ENCODE measurements around the gene PRKAG1. TPM values are rescaled to one million over a fixed set of nuclear protein-coding genes. Genes with fewer than 3 reads are reported as not detected.

Gene PRKAG1
- total RNA-seq (2022; extraction: Qiagen RNA extraction; ENCODE audit: low read depth), result 38.9 to 46.2 TPM (median 40.0 TPM) in 5 replicates

DNA sequence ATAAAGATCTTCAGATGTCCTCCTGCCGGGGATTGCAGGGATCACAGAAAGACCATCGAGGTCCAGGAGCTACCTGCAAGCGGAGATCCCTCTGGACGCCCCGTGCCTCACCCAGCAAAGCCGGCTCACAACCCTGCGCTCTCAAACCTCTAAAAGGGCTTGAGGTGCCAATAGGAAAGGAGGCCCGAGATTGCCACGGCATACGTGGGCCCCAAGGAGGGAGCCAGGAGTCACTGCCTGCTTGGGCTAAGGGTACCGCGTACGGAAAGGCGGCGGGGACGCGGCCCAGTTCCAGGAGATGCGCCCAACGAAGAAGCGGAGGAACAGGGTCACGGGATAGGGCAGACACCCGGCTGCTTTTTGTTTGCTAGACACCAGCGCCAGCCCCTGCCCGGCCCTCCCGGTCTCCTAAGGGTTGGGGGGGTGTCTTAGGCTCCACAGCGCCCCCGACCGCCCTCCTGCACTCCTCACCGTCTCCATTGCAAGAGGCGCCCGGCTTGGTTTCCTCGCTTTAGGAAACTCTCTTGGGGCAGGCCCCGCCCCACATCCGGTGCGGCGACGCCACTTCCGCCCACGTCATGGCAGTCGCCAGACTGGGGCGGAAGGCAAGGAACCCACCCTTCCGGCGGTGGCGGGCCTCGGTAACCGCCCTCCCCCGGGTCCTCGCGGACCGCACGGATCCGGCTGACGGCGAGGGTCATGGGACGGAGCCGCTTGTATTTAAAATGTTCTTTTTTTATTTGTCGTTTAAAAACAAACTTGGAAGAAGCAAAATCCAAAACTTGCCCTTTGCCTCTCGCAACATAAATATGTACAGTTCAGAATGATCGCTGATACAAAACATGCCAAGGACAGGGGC is at the start of gene PRKAG1:
Gene PRKAG1 (minus strand): TSS at position 516 of the 859 bp plus-strand sequence. CDS start 36 bp downstream, at position 480.

DNA sequence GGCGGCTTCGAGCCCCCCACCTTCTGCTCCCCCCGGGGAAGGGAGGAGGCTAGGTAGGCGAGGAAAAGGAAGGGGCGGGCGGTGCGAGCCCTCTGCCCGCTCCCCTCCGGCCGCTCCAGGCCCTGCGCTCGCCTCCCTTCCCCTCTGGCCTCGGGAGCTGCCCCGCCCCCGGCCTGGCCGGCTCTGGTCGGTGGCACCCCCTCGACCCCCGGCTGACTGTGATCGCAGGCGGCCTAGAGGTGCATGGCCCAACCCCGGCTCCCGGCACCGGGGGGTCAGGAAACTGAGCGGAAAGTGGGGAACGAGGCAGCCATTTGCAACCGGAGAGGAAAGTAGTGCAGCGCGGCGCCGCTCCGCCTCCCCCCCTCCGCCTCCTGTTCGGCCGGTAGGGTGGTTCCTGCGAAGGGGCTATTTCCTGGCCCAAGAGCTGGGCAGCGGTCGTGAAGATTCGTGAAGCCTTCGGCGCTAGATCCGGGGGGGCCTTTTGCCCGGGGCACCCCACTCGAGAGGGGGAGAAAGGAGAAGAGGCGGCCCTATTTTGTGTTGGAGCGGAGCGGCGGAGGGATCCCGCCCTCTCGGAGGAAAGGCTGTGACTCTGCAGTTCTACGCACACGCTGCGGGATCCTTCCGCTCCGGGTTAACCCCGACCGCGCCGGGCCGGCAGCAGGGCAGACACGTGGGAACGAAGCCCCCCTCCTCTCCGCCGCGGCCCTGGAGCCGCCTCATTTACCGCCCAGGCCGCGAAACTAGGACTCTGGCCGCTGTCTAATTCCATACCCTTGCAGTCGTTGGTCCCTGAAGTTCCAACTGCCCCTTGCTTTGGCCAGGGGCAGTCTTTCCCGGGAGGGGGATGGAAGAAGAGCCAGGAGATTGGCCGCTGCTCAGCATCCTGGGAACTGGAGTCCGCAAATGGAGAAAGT is 41.9 kb upstream of the PRKAG1 start, which contains the start of gene KMT2D:
Gene KMT2D (minus strand): TSS at position 558 of the 920 bp plus-strand sequence. CDS start 5,470 bp downstream, outside the sequence.

DNA sequence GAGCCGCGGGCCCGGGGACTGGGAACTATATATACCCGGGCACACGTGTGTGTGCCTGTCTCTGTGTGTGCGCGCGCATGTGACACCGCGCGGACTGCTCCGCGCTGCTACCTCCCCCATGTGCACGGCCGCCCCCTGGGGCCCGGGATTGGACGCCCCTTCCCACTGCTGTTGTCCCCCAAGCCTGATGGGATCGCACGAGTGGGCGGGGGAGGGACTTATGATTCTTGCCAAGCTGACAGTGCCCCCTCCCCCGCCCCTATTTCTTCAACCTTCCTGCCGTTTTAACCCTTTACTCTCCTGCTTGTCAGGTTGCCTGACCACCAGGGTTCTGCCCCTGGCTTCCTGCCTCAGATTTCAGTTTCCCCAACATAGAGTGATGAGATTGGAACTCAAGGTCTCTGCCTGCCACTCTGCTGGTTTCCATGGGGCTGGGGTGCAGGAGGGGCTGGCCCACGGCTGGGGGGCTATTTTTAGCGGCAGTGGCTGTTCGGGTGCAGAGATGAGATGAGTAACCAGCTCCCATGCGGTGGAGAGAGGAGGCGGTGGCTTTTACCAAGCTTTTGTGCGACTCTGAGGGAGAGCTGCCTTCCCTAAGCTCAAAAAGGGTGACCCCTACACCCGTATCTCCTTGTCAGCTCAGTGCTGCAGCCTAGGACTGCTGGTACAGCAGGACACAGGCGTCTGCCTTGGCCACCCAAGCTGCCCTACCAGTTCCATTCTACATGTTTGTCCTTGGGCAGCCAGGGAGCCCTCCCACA is 19.0 kb downstream of the PRKAG1 start, which contains the start of gene DDN:
Gene DDN (minus strand): TSS at position 5 of the 761 bp plus-strand sequence. CDS start 88 bp downstream, outside the sequence.

DNA sequence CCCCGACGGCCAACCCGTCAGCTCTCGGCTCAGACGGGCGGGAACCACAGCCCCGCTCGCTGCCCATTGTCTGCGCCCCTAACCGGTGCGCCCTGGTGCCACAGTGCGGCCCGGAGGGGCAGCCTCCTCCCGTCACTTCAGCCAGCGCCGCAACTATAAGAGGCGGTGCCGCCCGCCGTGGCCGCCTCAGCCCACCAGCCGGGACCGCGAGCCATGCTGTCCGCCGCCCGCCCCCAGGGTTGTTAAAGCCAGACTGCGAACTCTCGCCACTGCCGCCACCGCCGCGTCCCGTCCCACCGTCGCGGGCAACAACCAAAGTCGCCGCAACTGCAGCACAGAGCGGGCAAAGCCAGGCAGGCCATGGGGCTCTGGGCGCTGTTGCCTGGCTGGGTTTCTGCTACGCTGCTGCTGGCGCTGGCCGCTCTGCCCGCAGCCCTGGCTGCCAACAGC is 40.3 kb downstream of the PRKAG1 start, which contains the start of gene WNT1:
Gene WNT1 (plus strand): TSS at position 32 of the 450 bp plus-strand sequence. CDS start 329 bp downstream, at position 361.

DNA sequence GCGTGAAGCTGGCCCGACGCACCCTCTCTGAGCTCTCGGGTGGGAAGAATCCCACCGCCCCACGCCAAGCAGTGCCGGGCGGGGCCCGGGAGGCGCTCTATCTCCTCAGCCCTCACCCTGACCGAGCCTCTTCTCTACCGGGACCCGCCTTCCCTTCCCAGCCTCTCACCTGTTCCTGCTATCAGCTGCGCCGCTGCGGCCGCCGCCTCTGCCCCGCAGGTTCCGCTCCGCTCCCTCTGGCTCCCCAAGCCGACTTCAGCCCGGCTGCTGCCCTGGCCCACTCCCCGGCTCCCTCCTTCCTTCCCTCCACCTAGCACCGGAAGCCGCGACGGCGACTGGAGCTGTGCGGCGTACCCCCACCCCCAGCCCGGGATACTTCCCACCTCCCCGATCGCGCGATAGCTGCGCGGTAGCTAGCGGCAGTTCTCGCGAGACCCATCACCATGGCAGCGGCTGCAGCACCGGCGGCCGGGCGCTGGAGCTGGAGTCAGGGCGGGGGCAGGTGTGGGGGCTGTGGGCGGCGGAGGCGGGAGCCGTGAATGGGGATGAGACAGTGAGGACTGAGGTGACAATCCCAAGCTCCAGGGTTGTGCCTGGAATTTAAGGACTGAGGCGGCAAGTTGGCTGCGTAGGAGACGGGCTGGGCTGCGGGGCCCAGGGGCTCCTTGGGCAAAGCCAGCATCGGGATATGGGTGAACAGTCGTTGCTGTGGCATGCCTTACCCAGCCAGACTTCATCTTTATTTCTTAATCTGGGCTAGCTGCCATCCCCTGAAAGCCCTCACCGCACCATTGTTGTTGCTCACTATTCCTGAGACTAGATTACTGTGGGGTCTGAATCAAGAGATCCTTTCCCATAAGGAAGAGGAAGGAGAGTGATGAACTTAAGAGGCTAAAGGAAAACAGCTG is 61.2 kb downstream of the PRKAG1 start, which contains the start of gene ARF3:
Gene ARF3 (minus strand): TSS at position 347 of the 908 bp plus-strand sequence. CDS start 16,392 bp downstream, outside the sequence.

Other genes starting within 250 kb of the PRKAG1 start
- 10.1 to 16.3 TPM (median 15.7 TPM) in 5 replicates for gene ADCY6, start 229.7 kb downstream of the PRKAG1 start, total RNA-seq (2022; extraction: Qiagen RNA extraction; ENCODE audit: low read depth)
- gene CACNB3, start 200.3 kb downstream of the PRKAG1 start, total RNA-seq (2022; extraction: Qiagen RNA extraction; ENCODE audit: low read depth), result 28.2 to 48.8 TPM (median 36.0 TPM) in 5 replicates
- gene DDX23, start 166.6 kb downstream of the PRKAG1 start, total RNA-seq (2022; extraction: Qiagen RNA extraction; ENCODE audit: low read depth), result 80.3 to 88.0 TPM (median 82.8 TPM) in 5 replicates
- gene RND1, start 152.9 kb downstream of the PRKAG1 start, total RNA-seq (2022; extraction: Qiagen RNA extraction; ENCODE audit: low read depth), result 14.4 to 21.8 TPM (median 15.8 TPM) in 5 replicates
- gene FKBP11, start 93.3 kb downstream of the PRKAG1 start, total RNA-seq (2022; extraction: Qiagen RNA extraction; ENCODE audit: low read depth), result 49.2 to 63.3 TPM (median 55.4 TPM) in 5 replicates
- gene ARF3, start 61.3 kb downstream of the PRKAG1 start, total RNA-seq (2022; extraction: Qiagen RNA extraction; ENCODE audit: low read depth), result 117 to 163 TPM (median 155 TPM) in 5 replicates
- gene WNT10B, start 47.0 kb downstream of the PRKAG1 start, total RNA-seq (2022; extraction: Qiagen RNA extraction; ENCODE audit: low read depth), result 1.9 to 2.8 TPM (median 2.5 TPM) in 5 replicates
- gene WNT1, start 40.5 kb downstream of the PRKAG1 start, total RNA-seq (2022; extraction: Qiagen RNA extraction; ENCODE audit: low read depth), result 0.18 TPM in 1 of 5 replicates, not detected in the others
- 0.66 to 0.97 TPM (median 0.81 TPM) in 5 replicates for gene DDN, start 19.4 kb downstream of the PRKAG1 start, total RNA-seq (2022; extraction: Qiagen RNA extraction; ENCODE audit: low read depth)
- 32.5 to 45.5 TPM (median 37.9 TPM) in 5 replicates for gene KMT2D, start 42.0 kb upstream of the PRKAG1 start, total RNA-seq (2022; extraction: Qiagen RNA extraction; ENCODE audit: low read depth)
- gene RHEBL1, start 51.2 kb upstream of the PRKAG1 start, total RNA-seq (2022; extraction: Qiagen RNA extraction; ENCODE audit: low read depth), result 4.9 to 6.1 TPM (median 5.7 TPM) in 5 replicates
- not detected in 5 replicates for gene DHH, start 76.0 kb upstream of the PRKAG1 start, total RNA-seq (2022; extraction: Qiagen RNA extraction; ENCODE audit: low read depth)
- 11.4 to 17.1 TPM (median 12.8 TPM) in 5 replicates for gene LMBR1L, start 92.1 kb upstream of the PRKAG1 start, total RNA-seq (2022; extraction: Qiagen RNA extraction; ENCODE audit: low read depth)
- gene TUBA1B, start 112.6 kb upstream of the PRKAG1 start, total RNA-seq (2022; extraction: Qiagen RNA extraction; ENCODE audit: low read depth), result 2,173 to 2,599 TPM (median 2,319 TPM) in 5 replicates
- 152 to 191 TPM (median 180 TPM) in 5 replicates for gene TUBA1A, start 170.3 kb upstream of the PRKAG1 start, total RNA-seq (2022; extraction: Qiagen RNA extraction; ENCODE audit: low read depth)
- 1,723 to 2,076 TPM (median 1,814 TPM) in 5 replicates for gene TUBA1C, start 246.3 kb upstream of the PRKAG1 start, total RNA-seq (2022; extraction: Qiagen RNA extraction; ENCODE audit: low read depth)